Activated naive CD4-positive, alpha-beta T cell treated with Interleukin-2 at 50 U/mL for 16 hours (primary cell): ENCODE data around the gene GDPD5.

Experiments used
- DNase-seq: peaks from one replicate; pipeline ENCODE4 v3.0.0-alpha.2; 2020

Gene GDPD5

DNA sequence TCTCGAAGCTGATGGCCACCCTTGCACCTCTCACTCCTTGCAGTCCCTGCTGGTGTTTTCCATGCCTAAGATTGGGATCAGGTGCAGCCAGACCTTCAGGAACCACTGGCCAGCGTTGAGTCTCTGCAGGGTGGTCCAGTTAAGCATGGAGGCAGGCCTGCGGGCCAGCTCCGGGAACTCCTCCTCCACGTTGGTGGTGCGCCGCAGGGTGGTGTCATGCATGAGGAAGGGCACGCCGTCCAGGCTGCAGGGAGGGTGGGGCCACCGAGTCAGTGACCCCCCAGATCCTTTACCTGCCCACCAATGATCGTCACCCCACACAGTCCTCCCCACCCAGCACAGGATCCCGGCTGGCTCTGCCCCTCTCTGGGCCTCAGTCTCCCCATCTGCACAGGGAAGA, 82.7 kb downstream of the GDPD5 start:
- DNase-seq = no peak

DNA sequence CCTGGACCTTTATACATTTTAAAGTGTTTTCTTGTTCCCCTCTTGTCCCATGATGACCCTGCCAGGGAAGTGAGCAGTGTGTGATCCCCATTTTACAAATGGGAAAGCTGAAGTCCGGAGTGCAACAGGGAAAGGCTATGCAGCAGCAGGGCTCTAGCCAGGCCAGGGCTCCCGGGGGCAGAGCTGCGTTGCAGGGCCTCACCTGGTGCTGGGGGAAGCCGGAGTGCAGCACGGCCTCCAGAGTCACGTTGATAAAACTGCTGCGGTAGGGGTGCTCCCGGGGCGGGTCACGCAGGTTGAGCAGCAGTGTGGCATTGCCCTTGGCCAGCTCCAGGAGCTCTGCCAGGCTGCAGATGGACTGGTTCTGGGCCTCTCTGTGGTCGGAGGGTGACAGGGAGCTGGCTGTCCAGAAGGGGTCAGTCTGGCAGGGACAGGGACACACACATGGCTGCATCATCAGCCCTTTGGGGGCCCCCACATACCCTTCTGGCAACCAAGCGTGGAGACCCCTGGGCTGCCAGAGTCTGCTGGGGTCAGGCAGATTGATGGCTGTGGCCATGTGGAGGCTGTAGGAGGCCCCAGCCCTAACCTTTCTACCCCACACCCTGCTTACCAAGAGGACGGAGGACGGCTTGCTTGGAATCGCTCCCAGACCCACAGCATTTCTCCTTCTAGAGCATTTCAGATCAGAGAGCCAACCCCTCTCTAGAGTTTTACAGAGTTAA, 83.4 kb downstream of the GDPD5 start:
- DNase-seq = no peak

DNA sequence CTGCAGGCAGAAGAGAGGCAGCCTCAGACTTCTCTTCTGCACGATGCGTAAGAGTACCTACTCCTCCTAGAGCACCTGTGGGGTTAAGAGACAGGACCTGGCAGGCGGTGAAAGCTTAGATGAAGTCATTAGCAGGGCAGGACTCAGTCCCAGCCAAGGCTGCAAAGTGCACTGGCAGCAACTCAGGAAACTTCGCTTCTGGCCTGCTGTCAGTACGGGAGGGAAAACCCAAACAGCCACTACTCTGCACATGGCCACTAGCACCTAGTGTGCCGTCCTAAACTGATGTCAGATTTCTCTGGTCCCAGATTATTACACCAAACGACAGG, 84.0 kb downstream of the GDPD5 start:
- DNase-seq = no peak

DNA sequence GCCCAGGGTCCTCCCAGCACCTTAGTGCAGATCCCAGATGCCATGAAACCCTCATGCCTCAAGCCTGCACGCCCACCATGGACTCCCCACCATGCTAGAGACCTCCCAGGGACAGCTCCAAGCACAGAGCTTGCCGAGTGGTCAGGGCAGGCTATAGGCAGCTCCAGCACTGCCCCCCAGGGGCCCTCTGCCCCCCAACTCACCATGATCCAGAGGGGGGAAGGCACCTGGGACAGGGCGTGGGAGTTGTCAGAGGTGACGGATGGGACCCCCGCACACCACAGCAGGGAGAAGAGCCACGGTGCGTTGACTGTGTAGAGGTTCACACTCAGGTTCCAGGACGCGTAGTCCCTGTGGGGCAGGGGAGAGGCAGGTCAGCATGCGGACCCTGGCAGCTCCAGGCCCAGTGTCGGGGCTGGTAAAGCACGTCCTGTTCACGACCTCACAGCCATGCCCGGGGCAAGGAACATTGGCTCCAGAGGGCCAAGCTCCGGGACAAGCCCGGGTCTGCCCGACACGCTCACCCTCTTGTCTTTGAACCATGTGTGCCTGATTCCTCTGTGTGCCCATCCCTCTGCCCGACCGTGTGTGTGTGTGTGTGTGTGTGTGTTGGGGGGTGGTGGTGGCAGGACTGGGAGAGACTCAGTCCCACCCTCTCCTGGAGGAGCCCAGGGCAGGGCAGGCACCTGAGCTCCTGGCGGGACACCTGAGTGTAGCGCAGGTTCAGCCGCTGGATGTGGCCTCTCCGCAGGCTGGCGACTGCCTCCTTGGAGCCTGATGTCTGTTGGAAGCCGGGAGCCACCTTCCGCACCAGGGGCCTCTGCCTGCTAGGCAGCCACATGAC, 84.6 kb downstream of the GDPD5 start:
- DNase-seq = no peak

DNA sequence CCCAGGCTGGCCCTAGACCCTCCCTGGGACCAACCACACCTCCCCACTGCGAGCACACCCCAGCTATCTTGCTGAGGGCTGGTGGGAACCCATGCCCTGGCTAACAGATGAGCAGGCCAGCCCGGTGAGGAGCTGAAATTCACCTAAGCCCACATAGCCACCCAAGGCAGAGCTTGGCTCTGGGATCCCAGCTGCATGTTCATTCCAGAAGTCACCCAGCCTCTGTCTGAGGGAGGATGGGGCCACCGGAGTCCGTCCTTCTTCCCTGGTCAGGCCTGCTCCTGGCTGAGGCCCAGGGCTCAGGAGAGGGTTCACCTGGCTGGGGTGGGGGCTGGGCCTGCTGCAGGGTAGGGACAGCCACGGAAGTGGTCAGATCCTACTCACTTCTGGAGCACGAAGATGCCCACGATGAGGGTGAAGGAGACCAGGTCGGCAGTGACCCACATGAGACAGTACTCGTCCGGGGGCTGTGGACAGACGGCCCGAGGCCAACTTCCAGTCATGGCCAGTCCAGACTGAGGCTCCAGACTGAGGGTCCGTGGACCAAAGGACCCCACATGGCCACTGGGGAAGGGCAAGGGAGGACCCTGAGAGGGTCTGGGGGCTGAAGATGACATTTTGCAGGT, 86.1 kb downstream of the GDPD5 start:
- no peak for DNase-seq

DNA sequence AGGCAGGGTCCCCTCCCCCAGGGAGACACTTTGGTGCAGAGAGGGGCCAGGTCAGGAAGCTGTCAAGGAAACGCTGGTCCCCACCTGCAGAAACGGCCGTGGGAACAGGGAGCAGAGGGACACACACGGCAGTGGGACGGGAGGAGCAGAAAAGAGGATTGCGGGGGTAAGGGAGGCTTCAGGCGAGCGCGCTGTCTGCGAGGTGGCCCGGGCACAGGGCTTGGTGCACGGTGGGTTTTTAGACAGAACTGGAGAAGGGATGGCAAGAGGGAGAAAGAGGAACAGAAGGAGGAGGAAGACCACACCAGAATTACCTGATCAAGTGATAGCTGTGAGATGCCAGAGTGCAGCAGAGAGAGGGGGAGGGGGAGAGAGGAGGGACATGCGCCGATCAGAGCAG, 86.7 kb downstream of the GDPD5 start:
- DNase-seq = no peak

DNA sequence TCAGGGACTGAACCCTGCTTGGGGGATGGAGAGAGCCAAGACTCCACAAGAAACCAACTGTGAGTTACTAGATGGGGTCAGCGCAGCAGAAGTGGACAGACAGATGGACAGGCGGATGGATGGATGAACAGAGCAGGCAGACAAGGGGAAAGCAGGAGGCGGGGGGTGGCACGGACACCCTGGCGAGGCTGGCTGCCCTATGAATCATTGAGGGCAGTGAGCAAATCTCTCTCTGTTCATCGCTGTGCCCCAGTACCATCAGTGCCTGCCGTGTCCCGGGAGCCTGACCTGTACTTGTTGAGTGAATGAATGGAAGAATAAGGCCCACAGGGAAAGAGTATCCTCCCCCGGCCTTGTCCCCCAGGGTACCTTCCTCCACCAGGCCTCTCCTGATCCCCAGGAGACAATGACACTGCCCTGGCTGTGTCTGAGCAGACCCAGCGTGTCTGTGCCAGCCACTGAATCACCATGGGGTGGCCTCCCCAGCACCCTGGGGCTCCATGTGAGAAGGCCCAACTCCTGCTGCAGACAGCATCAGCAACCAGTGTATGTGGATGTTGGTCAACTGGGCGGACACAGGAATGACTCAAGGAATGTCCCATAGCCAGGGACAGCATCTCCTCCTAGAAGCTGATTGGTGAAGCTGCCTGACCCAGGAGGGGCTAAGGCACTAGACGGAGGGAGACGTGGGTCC, 87.6 kb downstream of the GDPD5 start:
- DNase-seq = no peak

DNA sequence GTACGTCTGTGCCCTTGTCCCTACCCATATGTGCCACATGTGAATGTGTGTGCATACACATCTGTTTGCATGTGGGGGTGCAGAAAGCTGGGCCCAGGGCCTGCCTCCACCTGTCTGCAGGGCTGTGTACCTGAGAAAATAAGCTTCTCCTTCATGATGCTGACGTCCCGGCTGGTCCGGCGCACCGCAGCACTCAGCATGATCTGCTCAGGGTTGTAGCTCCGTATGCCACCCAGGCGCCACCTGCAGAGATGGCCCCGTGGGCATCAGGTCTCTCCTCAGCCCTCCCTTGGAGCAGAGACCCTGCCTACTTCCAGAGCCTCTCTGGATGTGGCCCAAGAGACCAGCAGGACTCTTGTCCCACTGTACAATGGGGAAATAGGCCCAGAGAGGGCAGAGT, 88.9 kb downstream of the GDPD5 start:
- no peak for DNase-seq

DNA sequence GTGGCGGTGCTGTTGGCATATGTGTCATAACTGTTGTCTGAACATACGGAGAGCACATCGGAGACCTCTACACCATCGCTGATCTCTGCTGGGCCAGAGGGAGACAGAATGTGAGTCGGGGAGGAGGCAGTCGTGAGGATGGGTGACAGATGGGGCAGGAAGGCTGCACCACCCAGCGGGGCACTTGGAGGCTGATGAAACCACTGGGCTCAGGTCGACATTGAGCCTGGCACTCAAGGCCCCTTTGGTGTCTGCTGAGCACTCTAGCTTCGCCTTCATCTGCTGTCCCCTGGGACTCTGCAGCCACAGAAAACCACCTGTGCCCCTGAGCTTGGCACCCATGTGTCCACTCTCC, 90.2 kb downstream of the GDPD5 start:
- DNase-seq = no peak

DNA sequence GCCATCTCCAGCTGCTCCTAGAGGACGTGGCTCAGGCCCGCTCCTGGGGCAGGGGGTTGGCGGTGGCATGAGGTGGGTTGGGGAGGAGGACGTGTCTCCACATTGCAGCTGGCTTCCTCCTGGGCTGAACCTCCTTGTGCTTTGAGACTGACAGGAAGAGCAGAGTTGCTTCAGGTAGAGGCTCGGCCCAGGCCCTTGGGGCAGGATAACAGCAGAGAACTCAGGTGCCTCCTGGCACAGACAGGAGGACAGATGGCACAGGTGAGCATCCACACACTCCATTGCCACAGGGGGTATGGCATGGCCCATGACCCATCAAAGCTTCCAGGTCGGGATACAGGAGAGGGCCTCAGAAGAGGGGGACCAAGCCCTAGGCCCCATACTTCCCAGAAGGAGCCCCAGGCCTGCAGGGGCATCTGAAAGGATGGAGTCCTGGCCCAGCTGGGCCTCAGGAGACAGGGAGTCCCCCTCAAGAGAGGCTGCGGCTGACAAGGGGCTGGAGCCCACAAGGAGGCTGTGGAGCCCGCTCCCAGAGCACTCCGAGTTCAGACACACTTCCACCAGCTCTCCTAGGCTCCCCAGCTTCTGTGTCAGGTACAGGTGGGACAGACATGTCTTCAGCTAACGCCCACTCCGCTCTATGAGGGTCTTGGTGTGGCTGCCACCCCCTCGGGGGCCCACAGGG, 90.7 kb downstream of the GDPD5 start:
- no peak for DNase-seq

DNA sequence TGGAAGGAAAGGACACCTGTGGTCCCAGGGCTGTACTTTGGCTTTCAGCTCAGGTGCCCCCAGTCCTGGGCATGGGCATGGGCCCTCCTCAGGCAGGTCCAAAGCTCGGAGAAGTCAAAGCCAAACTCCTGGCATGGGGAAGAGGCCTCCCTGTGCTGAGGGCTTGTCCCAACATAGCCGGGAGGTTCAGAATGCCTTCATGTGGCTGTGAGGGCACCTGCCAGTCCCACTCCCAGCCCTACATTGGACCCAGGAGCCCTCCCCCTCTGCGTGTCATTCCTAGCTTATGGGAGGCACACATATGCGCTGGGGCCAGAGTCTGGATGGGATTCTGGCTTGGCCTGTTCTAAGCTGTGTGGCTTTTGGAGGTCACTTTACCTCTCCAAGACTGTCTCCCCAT, 91.7 kb downstream of the GDPD5 start:
- DNase-seq = no peak

DNA sequence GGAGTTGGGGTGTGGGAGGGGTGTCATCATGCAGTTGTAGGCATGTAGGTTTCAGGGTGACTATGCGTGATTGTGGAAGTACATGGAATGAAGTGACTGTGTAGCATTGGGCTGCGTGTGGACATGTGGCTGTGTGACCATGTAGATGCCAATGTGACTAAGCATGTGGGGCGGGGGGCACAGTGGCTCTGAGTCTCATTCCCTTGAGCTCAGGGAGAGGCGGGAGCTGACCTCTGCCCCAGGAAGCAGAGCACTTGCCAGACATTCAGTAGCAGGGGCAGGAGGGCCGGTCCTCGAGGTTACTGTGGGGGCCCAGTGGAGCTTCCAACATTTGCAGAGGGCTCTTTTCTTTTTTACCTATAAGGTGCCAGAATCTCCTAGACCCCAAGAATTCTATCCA, 92.3 kb downstream of the GDPD5 start:
- no peak for DNase-seq

DNA sequence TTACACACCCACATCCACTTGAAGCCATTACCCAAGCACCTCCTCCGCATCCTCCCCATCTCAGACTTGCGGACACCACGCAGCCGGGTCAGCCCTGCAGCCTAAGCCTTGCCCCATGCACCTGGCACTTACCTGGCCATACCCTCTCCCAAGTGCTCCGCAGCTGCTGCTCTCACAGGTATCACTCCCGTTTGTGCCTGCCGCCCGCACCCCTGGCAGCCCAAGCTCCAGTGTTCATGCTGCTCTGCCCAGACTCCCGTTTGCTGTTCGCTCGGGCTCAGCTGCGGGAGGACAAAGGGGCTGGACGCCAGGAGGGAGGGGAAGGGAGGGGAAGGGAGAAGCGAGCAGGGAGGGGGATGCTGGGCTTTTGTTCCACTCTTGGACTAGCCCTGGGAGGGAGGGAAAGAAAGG, 92.8 kb downstream of the GDPD5 start, which contains the start of gene KLHL35:
Gene KLHL35, minus strand, starts transcription at position 293 of the 411 bp plus-strand sequence. CDS start 2,574 bp downstream, outside the sequence.
- no peak for DNase-seq

DNA sequence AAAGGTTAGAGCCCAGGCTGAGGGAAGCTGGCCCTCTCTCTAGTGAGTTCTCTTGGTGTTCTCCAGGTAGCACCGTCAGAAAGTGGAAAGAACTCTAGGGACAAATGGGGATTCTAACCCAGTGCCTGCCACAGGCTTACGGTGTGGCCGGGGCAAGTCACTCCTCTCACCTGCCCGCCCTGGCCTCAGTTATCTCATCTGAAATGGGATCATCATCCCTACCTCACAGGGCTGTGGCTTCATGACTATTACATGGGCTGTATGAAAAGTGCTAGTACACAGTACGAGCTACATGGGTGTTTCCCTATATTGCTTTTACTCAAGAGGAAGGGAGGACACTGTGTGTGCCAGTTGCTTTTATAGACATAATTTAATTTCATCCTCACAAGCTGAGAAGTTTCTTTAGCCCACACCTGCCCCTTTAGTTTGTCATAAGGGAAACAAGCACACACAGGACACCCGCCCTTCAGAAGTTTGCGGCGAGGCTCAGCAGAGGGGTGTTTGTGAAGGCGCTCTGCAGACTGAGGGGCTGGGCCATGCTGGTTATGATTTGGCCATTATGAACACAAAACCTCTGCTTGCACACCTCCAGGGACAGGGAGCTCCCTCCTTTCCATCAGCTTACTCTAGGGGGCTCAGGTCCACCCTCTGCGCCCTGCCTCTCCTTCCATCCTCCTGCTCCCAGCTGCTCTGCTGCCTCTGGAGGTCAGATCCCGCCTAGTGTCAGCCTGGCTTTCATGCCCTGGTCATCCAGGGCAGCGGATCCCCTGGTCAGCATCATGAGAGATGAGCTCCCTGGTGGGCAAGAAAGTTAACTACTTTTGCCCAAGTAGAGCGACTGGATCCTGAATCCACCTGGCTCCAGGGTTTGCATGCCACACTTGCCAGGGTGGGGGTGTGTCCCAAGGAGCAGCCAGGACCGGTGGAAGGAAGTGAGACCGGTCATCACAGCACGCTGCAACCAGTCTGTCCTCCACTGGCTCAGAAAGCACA, 93.9 kb downstream of the GDPD5 start:
- no peak for DNase-seq

DNA sequence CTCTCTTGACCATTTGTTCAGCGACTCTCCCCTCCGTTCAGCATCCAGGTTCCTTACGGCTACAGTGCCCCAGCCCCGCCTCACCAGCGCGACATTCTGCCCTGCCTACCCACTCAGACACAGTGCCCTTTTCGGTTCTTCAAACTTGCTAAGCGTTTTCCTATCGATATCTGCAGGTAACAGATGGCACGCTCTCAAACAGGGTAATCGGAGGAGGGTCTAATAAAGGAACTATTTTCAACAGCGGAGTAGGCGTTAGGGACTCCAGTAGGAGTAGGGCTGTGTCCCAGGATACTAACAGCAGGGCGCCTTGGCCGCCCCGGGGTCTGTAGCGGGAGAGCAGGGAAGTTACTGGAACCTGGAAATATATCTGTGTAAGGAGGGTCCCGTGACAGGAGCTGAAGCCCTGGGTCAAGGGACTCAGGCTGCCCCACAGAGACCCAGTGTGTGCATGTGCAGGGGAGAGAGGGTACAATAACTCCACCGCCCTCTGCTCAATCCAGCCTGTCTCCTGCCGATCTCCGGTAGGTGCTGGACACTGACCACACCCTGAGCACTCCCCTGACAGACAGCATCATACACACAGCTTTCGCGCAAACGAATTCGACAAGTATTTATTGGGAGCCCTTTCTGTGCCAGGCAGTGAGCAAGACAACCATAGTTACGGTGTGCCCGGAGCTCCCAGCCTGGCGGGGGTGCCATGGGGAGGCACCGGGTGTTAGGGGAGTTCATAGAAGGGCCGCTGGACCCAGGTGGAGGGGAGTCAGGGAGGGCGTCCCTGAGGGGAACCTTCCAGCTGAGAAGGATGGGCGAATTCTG, 94.8 kb downstream of the GDPD5 start:
- DNase-seq = no peak

DNA sequence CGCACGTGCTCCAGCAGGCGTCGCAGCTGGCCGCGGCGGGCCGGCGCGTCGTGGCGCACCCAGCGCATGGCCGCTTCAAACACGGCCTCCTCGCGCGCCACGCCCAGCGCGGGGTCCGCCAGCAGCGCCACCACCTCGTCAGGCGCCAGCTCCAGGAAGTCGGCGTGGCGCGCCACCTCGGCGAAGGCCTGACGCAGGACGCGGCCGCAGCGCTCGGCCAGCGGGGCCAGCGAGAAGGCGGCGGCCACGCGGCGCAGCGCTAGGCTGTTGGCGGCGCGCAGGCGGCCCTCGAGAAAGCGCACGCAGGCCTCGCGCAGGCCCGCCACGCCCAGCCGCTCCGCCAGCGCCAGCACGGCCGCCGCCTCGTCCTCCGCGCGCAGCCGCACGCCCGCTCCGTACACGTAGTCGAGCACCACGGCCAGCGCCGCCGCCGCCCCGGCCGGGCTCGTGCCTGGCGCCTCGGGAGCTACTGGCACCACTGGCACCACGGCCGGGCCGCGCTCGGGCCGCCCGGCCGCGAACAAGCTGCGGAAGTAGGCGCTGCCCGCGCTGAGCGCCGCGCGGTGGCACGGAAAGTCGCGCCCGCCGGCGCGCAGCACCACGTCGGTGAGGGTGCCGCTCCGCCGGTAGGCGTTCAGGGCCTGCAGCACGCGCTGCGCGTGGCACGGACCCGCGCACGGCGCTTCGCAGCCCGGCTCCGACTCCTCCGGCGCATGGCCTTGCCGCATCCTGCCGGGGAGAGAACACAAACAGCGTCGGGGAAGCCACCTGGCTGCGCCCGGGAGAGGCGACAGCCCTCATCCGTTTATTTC, 95.6 kb downstream of the GDPD5 start:
- DNase-seq = peak; percentile 74

DNA sequence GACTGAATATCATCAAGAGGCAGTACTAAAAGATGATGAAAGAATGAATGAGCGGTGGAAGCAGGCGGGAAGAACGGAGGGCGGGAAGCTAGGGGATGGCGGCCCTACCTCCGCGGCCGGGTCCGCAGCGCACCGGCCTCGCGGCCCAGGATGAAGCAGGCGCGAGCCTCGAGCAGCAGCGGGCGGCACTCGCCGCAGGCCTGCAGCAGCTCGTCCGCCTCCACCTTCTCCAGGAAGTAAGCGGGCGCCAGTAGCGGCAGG, 96.2 kb downstream of the GDPD5 start:
- DNase-seq = no peak

DNA sequence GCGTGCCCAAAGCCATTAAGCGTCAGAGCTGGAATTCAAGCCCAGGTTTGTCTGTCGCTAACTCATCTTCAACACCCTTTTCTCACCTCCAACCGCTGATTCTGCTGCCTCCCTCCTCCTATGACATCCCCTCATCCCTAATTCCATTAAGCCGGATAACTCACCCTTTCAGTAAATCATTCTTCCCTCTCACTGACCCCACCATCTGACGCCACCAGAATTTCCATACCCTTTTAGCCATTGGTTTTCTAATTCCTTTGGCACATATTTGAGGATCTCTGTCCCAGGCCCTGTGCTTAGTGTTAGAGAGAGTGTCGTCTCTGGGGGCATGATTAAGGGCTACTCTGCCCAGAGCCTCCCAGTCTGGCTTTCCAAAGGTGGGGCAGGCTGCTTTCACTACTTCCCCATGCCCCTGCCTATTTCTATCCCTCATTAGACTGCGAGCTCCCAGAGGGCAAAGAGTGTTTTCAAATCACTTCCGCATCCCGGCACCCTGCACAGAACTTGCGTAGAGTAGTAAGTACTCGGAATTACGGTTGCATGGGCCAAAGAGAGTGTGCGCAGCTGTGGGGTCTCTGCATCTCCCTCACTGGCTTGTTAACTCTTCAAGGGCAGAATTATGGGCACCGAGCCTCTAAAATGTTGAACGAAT, 96.6 kb downstream of the GDPD5 start:
- no peak for DNase-seq

DNA sequence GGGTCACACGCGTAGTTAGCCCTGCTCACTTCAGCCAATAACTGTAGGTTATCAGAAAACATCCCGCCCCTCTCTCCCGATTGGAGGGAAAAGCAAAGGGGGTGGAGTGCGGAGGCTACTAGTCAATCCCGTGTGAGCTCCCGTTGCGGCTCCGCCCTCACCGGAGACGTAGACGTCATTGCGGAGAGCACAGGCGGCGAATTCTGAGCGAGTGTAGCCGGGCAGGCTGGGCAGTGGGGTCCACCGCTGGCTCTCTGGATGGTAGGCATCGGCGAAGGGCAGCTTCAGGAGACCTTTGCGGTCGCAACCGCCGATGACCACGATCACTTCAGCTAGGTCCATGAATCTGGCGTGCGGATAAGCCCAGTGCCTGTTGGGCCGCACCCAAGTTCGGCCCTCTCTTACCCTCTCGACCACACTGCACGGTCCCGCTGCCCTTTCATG, 97.4 kb downstream of the GDPD5 start:
- DNase-seq = peak; percentile 68
